ENCODE results near the gene SLC35F6.
"Not testable (repeated sequence)": the region's sequence is repeated elsewhere in the genome, so short reads cannot be mapped to it uniquely, and the experiment has no call there.

The SLC35F6 gene

GRCh38 chr2:26758790-26759321, 5.2 kb upstream of the SLC35F6 start:
- DNase-seq: no peak

GRCh38 chr2:26759845-26760244, 4.2 kb upstream of the SLC35F6 start:
- no peak for DNase-seq

GRCh38 chr2:26760991-26761390, 3.1 kb upstream of the SLC35F6 start:
- not testable (repeated sequence) for DNase-seq

GRCh38 chr2:26763019-26763418, 1.1 kb upstream of the SLC35F6 start:
- no peak for DNase-seq

- peak; percentile 33 for DNase-seq
Measured at GRCh38 chr2:26764906-26765305, 822 bp downstream of the SLC35F6 start.

GRCh38 chr2:26765475-26766200, 1.6 kb downstream of the SLC35F6 start:
- DNase-seq: no peak

- no peak for DNase-seq
Measured at GRCh38 chr2:26767129-26767528, 3.0 kb downstream of the SLC35F6 start.

GRCh38 chr2:26767894-26768487, 3.9 kb downstream of the SLC35F6 start:
- no peak for DNase-seq

GRCh38 chr2:26768759-26769088, 4.6 kb downstream of the SLC35F6 start:
- no peak for DNase-seq

GRCh38 chr2:26769089-26769761, 5.1 kb downstream of the SLC35F6 start:
- no peak for DNase-seq

GRCh38 chr2:26770986-26771586, 7.0 kb downstream of the SLC35F6 start:
- peak; percentile 25 for DNase-seq

- DNase-seq: no peak
Measured at GRCh38 chr2:26772064-26773001, 8.2 kb downstream of the SLC35F6 start.

- DNase-seq: no peak
Measured at GRCh38 chr2:26776195-26776800, 12.2 kb downstream of the SLC35F6 start.

GRCh38 chr2:26778098-26778497, 14.0 kb downstream of the SLC35F6 start:
- DNase-seq: no peak

- no peak for DNase-seq
Measured at GRCh38 chr2:26778507-26778906, 14.4 kb downstream of the SLC35F6 start.

- no peak for DNase-seq
Measured at GRCh38 chr2:26780203-26780760, 16.2 kb downstream of the SLC35F6 start.

- peak; percentile 4 for DNase-seq
Measured at GRCh38 chr2:26782876-26783704, 19.0 kb downstream of the SLC35F6 start.

GRCh38 chr2:26784570-26785234, 20.6 kb downstream of the SLC35F6 start:
- peak; percentile 13 for DNase-seq

GRCh38 chr2:26785431-26786206, 21.5 kb downstream of the SLC35F6 start, which contains the start of gene CENPA:
Gene CENPA (plus strand): TSS chr2:26786056. CDS start chr2:26786197, 141 bp downstream.
- peak; percentile 98 for DNase-seq

Data from DMS53 (cell line).